ENCODE results near the gene FAM90A1. TPM values are rescaled to one million over a fixed set of nuclear protein-coding genes. Genes with fewer than 3 reads are reported as not detected.
"Not testable (repeated sequence)": the region's sequence is repeated elsewhere in the genome, so short reads cannot be mapped to it uniquely, and the experiment has no call there.

FAM90A1 gene
- total and polyA plus RNA-seq, 5 donors: 0.07 to 0.51 (median 0.23) TPM; not detected in 1

GRCh38 chr12:8233300-8233855 lies 6.0 kb upstream of the FAM90A1 start:
- DNase-seq; H3K27ac ChIP-seq (ENCODE audit: low read length); H3K4me3 ChIP-seq (ENCODE audit: low read length); H3K27me3 ChIP-seq (ENCODE audit: control insufficient read depth, insufficient read depth); H3K9me3 ChIP-seq (ENCODE audit: control insufficient read depth, low read length); H3K4me1 ChIP-seq (ENCODE audit: control insufficient read depth, insufficient read depth, low read length); ATAC-seq: not testable (repeated sequence)
- intact Hi-C loops (cut with DNase I): loop anchor here in 1 of 4 donors (5.0 kb wide), 1 partner anchor 126 kb away; no protein-coding TSS in a partner anchor
- WGBS: 92% methylated on average over 14 of the region's 14 CpGs

DNA sequence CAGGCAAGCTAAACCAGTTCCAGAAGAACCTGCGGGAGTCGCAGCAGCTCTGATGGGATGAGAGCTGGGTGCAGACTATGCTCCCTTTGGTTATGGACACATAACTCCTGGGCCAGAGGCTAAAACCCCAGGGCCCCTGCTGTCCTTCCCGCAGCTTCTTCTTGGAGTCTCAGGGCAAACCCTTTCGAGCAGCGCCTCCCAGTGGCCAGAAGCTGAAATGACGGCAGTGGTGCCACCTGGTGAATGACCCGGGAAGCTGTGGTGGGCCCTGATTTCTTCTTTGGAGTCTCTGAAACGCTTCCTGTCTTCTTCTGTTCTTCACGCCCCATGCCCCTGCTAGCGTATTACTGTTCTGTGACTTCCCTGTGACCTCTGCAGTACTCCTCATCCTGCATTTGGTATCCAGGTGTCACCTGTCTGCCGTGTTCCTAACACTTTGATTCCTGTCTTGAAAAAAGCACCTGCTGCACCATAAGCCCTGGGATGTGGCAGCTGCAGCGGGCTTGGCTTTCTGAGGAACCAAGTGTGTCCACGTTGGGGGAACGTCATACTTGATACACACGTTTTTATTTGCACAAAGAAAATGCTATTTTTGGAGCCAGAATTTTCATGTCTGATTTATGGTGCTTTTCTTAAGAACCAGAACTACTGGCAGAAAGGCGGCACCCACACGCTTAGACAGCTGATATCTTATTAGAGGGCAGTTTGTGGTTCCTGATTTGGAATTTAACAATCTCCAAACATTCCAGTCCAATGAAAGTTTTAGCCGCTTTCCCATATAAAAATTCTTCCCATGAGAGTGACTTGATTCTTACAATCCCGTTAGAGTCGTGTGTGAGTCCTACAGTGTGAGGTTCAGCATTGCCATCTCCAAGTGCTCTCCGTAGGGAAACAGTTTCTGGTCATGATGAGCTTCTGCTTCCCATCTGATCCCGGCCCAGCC lies 4.5 kb upstream of the FAM90A1 start:
- H3K4me3 ChIP-seq (ENCODE audit: low read length); ATAC-seq; H3K27ac ChIP-seq (ENCODE audit: low read length); H3K4me1 ChIP-seq (ENCODE audit: control insufficient read depth, insufficient read depth, low read length); H3K27me3 ChIP-seq (ENCODE audit: control insufficient read depth, insufficient read depth); H3K9me3 ChIP-seq (ENCODE audit: control insufficient read depth, low read length): not testable (repeated sequence)
- intact Hi-C loops (cut with DNase I): loop anchor here in 1 of 4 donors (5.0 kb wide), 1 partner anchor 125 kb away; no protein-coding TSS in a partner anchor
- peak in 2 of 3 donors; percentile 69 to 78 for DNase-seq
- 32% methylated on average over 22 of the region's 22 CpGs for WGBS

- not testable (repeated sequence) for H3K9me3 ChIP-seq (ENCODE audit: control insufficient read depth, low read length); H3K4me1 ChIP-seq (ENCODE audit: control insufficient read depth, insufficient read depth, low read length); ATAC-seq; H3K27me3 ChIP-seq (ENCODE audit: control insufficient read depth, insufficient read depth); DNase-seq; H3K4me3 ChIP-seq (ENCODE audit: low read length); H3K27ac ChIP-seq (ENCODE audit: low read length)
- WGBS: 33% methylated on average over 3 of the region's 5 CpGs
- intact Hi-C loops (cut with DNase I): loop anchor here in 1 of 4 donors (5.0 kb wide), 1 partner anchor 124 kb away; no protein-coding TSS in a partner anchor
These were observed 3.6 kb upstream of the FAM90A1 start for GRCh38 chr12:8231049-8231448.

GRCh38 chr12:8229486-8229885 lies 2.1 kb upstream of the FAM90A1 start:
- H3K4me1 ChIP-seq (ENCODE audit: control insufficient read depth, insufficient read depth, low read length); ATAC-seq; H3K9me3 ChIP-seq (ENCODE audit: control insufficient read depth, low read length); intact Hi-C loops (cut with DNase I); H3K27me3 ChIP-seq (ENCODE audit: control insufficient read depth, insufficient read depth); H3K27ac ChIP-seq (ENCODE audit: low read length); H3K4me3 ChIP-seq (ENCODE audit: low read length); DNase-seq: not testable (repeated sequence)
- 54% methylated on average over 7 of the region's 7 CpGs for WGBS

DNA sequence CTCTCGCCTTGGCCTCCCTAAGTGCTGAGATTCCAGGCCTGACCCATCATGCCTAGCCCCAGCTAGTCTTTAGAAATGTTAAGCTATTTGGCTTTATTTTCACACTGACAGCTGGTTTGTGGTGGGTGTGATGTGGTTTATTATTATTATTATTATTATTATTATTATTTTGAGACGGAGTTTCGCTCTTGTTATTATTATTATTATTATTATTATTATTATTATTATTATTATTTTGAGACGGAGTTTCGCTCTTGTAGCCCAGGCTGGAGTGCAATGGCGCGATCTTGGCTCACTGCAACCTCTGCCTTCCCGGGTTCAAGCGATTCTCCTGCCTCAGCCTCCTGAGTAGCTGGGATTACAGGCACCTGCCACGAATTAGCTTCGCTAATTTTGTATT lies 1.2 kb upstream of the FAM90A1 start:
- intact Hi-C loops (cut with DNase I); DNase-seq; H3K27ac ChIP-seq (ENCODE audit: low read length); H3K9me3 ChIP-seq (ENCODE audit: control insufficient read depth, low read length); H3K4me1 ChIP-seq (ENCODE audit: control insufficient read depth, insufficient read depth, low read length); H3K27me3 ChIP-seq (ENCODE audit: control insufficient read depth, insufficient read depth); ATAC-seq; H3K4me3 ChIP-seq (ENCODE audit: low read length): not testable (repeated sequence)
- 94% methylated on average over 11 of the region's 11 CpGs for WGBS

- H3K4me3 ChIP-seq (ENCODE audit: low read length); H3K4me1 ChIP-seq (ENCODE audit: control insufficient read depth, insufficient read depth, low read length); H3K27ac ChIP-seq (ENCODE audit: low read length); H3K9me3 ChIP-seq (ENCODE audit: control insufficient read depth, low read length); DNase-seq; ATAC-seq; H3K27me3 ChIP-seq (ENCODE audit: control insufficient read depth, insufficient read depth); intact Hi-C loops (cut with DNase I): not testable (repeated sequence)
- 31% methylated on average over 7 of the region's 7 CpGs for WGBS
These were observed 287 bp upstream of the FAM90A1 start for GRCh38 chr12:8227732-8228077.

GRCh38 chr12:8226355-8226754 lies 1.1 kb downstream of the FAM90A1 start:
- H3K27me3 ChIP-seq (ENCODE audit: control insufficient read depth, insufficient read depth): no peaks in the 10 kb centered on the region
- DNase-seq (no peak), ATAC-seq (no peak)
- H3K9me3 ChIP-seq (ENCODE audit: control insufficient read depth, low read length): no peaks in the 10 kb centered on the region
- intact Hi-C loops (cut with DNase I): no loop called here
- 92% methylated on average over 8 of the region's 8 CpGs for WGBS
- no peak overlapping the region for H3K27ac ChIP-seq (ENCODE audit: low read length)
- H3K4me3 ChIP-seq (ENCODE audit: low read length): no peak overlapping the region
- no peaks in the 10 kb centered on the region for H3K4me1 ChIP-seq (ENCODE audit: control insufficient read depth, insufficient read depth, low read length)

DNA sequence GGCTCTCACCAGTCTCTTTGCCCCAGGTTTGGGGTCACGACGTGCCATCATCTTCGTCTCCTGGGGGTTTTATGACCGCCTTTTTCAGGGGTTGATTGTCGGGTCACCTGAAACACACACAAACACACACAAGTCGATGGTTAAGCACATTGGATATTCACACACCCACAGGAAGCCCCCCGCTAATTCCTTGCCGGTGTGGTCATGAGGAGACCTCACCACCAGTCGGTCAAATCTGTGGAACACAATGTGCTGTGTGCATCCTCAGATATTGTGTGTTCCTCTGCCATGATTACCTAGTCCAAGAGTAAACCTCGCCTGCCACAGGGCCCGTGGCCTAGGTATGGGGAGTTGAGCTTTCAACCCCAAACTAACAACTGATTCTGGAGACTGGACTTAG lies 2.6 kb downstream of the FAM90A1 start:
- H3K4me3 ChIP-seq (ENCODE audit: low read length); H3K27ac ChIP-seq (ENCODE audit: low read length); ATAC-seq; H3K4me1 ChIP-seq (ENCODE audit: control insufficient read depth, insufficient read depth, low read length); H3K27me3 ChIP-seq (ENCODE audit: control insufficient read depth, insufficient read depth); intact Hi-C loops (cut with DNase I); DNase-seq; H3K9me3 ChIP-seq (ENCODE audit: control insufficient read depth, low read length): not testable (repeated sequence)
- WGBS: 98% methylated on average over 11 of the region's 11 CpGs

- H3K27me3 ChIP-seq (ENCODE audit: control insufficient read depth, insufficient read depth); H3K4me1 ChIP-seq (ENCODE audit: control insufficient read depth, insufficient read depth, low read length); H3K9me3 ChIP-seq (ENCODE audit: control insufficient read depth, low read length); ATAC-seq; intact Hi-C loops (cut with DNase I); H3K4me3 ChIP-seq (ENCODE audit: low read length); DNase-seq; H3K27ac ChIP-seq (ENCODE audit: low read length): not testable (repeated sequence)
- WGBS: 81% methylated on average over 13 of the region's 13 CpGs
These were observed 3.8 kb downstream of the FAM90A1 start for GRCh38 chr12:8223646-8224045.

GRCh38 chr12:8222303-8222702 lies 5.1 kb downstream of the FAM90A1 start:
- H3K27ac ChIP-seq (ENCODE audit: low read length); H3K27me3 ChIP-seq (ENCODE audit: control insufficient read depth, insufficient read depth); intact Hi-C loops (cut with DNase I); ATAC-seq; H3K4me1 ChIP-seq (ENCODE audit: control insufficient read depth, insufficient read depth, low read length); DNase-seq; H3K4me3 ChIP-seq (ENCODE audit: low read length); H3K9me3 ChIP-seq (ENCODE audit: control insufficient read depth, low read length): not testable (repeated sequence)
- 88% methylated on average over 16 of the region's 16 CpGs for WGBS

- H3K4me1 ChIP-seq (ENCODE audit: control insufficient read depth, insufficient read depth, low read length); DNase-seq; H3K27me3 ChIP-seq (ENCODE audit: control insufficient read depth, insufficient read depth); H3K27ac ChIP-seq (ENCODE audit: low read length); H3K9me3 ChIP-seq (ENCODE audit: control insufficient read depth, low read length); H3K4me3 ChIP-seq (ENCODE audit: low read length); intact Hi-C loops (cut with DNase I); ATAC-seq: not testable (repeated sequence)
- WGBS: 91% methylated on average over 21 of the region's 21 CpGs
These were observed 5.6 kb downstream of the FAM90A1 start for GRCh38 chr12:8221844-8222243.

All from right cardiac atrium (tissue), 5 donors.